Activated CD4-positive, alpha-beta T cell treated with anti-CD3 and anti-CD28 coated beads, Interleukin-2, amount 50 U/mL, for 1 hour (primary cell): ENCODE measurements around the gene RIPK4.

Experiments used
- DNase-seq: peaks from one replicate; pipeline ENCODE4 v3.0.0-alpha.2; 2020

RIPK4 gene

GRCh38 chr21:41768437-41769042, 1.7 kb upstream of the RIPK4 start:
- peak; percentile 13 for DNase-seq

GRCh38 chr21:41767606-41768436, 969 bp upstream of the RIPK4 start:
- DNase-seq: peak; percentile 14

GRCh38 chr21:41765973-41766882, 624 bp downstream of the RIPK4 start:
- no peak for DNase-seq

- no peak for DNase-seq
These were observed 1.4 kb downstream of the RIPK4 start for GRCh38 chr21:41765420-41765821.

- no peak for DNase-seq
These were observed 2.1 kb downstream of the RIPK4 start for GRCh38 chr21:41764558-41765419.

- no peak for DNase-seq
These were observed 2.9 kb downstream of the RIPK4 start for GRCh38 chr21:41763996-41764395.

- no peak for DNase-seq
These were observed 3.4 kb downstream of the RIPK4 start for GRCh38 chr21:41763398-41763931.

GRCh38 chr21:41762753-41763152, 4.1 kb downstream of the RIPK4 start:
- no peak for DNase-seq

GRCh38 chr21:41761934-41762635, 4.8 kb downstream of the RIPK4 start:
- no peak for DNase-seq

GRCh38 chr21:41761211-41761933, 5.5 kb downstream of the RIPK4 start:
- DNase-seq: no peak

- DNase-seq: no peak
These were observed 6.4 kb downstream of the RIPK4 start for GRCh38 chr21:41760411-41760810.

- no peak for DNase-seq
These were observed 6.9 kb downstream of the RIPK4 start for GRCh38 chr21:41759926-41760325.

- no peak for DNase-seq
These were observed 7.5 kb downstream of the RIPK4 start for GRCh38 chr21:41759214-41759840.

- DNase-seq: no peak
These were observed 8.3 kb downstream of the RIPK4 start for GRCh38 chr21:41758550-41758949.

- no peak for DNase-seq
These were observed 10.7 kb downstream of the RIPK4 start for GRCh38 chr21:41755934-41756773.

- no peak for DNase-seq
These were observed 11.5 kb downstream of the RIPK4 start for GRCh38 chr21:41755258-41755933.

GRCh38 chr21:41754479-41754891, 12.4 kb downstream of the RIPK4 start:
- DNase-seq: no peak

GRCh38 chr21:41753006-41753898, 13.6 kb downstream of the RIPK4 start:
- DNase-seq: no peak
